K562 (cell line): ENCODE results near the gene MMRN2. TPM values are rescaled to one million over a fixed set of nuclear protein-coding genes. Genes with fewer than 3 reads are reported as not detected.

Source experiments
- ARID2 ChIP-seq: fragments of 450-650 bp; IDR thresholded peaks from 2 replicates; pipeline ENCODE4 v1.6.1; 2017; ENCODE audit warnings: antibody characterized with exemption, mild to moderate bottlenecking
- DPF2 ChIP-seq: fragments of 450-650 bp; IDR thresholded peaks from 2 replicates; pipeline ENCODE4 v1.6.1; 2016
- MGA ChIP-seq: fragments of 450-650 bp; IDR thresholded peaks from 2 replicates; pipeline ENCODE4 v1.6.1; 2016; ENCODE audit warnings: mild to moderate bottlenecking, moderate library complexity
- NCOA2 ChIP-seq, 2 experiments: fragments of 450-650 bp; IDR thresholded peaks; 2 replicates each; pipeline ENCODE4 v1.6.1; 2018; ENCODE audit warnings: mild to moderate bottlenecking in 2 of 2, moderate library complexity in 1 of 2; ENCODE audit not compliant: partially characterized antibody in 2 of 2
- NFRKB ChIP-seq: fragments of 450-650 bp; IDR thresholded peaks from 2 replicates; pipeline ENCODE4 v1.6.1; 2016; ENCODE audit warnings: low read depth
- NFYB ChIP-seq: IDR thresholded peaks from 2 replicates; pipeline ENCODE4 v1.6.1; 2011; ENCODE audit warnings: mild to moderate bottlenecking, moderate library complexity; ENCODE audit not compliant: insufficient read length; ENCODE audit errors: extremely low read depth
- PHB ChIP-seq: fragments of 250-450 bp; sonication (Bioruptor Pico); IDR thresholded peaks from 2 replicates; pipeline ENCODE4 v1.5.0; 2021
- POLR2AphosphoS2 ChIP-seq: IDR thresholded peaks from 2 replicates; pipeline ENCODE4 v1.6.1; 2012; ENCODE audit warnings: low read length, improper control_type of control experiment
- POU5F1 ChIP-seq: fragments of 150-350 bp; IDR thresholded peaks from 2 replicates; pipeline ENCODE4 v1.6.1; 2014; ENCODE audit warnings: borderline replicate concordance, low read length, low read depth, mild to moderate bottlenecking; ENCODE audit not compliant: partially characterized antibody
- SPI1 ChIP-seq: IDR thresholded peaks from 2 replicates; pipeline ENCODE4 v1.6.1; 2011; ENCODE audit warnings: low read depth, low read length, control low read depth, borderline replicate concordance
- TCF15 ChIP-seq: fragments of 250-450 bp; sonication (Bioruptor Pico); IDR thresholded peaks from 2 replicates; pipeline ENCODE4 v1.8.0; 2022; ENCODE audit warnings: moderate library complexity, mild to moderate bottlenecking, inconsistent platforms
- TCF3 ChIP-seq: sonication (generic); formaldehyde crosslinking; IDR thresholded peaks from 2 replicates; pipeline ENCODE4 v1.4.0; 2020; ENCODE audit warnings: mild to moderate bottlenecking, missing genetic modification reagents
- TEAD2 ChIP-seq: fragments of 450-650 bp; IDR thresholded peaks from 2 replicates; pipeline ENCODE4 v1.6.1; 2016; ENCODE audit warnings: missing genetic modification characterization, control low read depth, missing compliant biosample characterization
- ZFP1 ChIP-seq: fragments of 450-650 bp; formaldehyde crosslinking; IDR thresholded peaks from 2 replicates; pipeline ENCODE4 v1.4.0; 2020; ENCODE audit warnings: mild to moderate bottlenecking, mixed read lengths
- ZNF639 ChIP-seq, 2 experiments: fragments of 200-800 bp in 1 of 2; sonication (Bioruptor generic) in 1 of 2; sonication (generic) in 1 of 2; formaldehyde crosslinking in 1 of 2; IDR thresholded peaks in 1 of 2; conservative IDR thresholded peaks in 1 of 2; 2 replicates each; pipeline versions ENCODE4 v1.5.0 to v1.6.1; 2016 to 2020; ENCODE audit warnings: missing compliant biosample characterization in 1 of 2, missing genetic modification characterization in 1 of 2, missing genetic modification reagents in 1 of 2
- ZZZ3 ChIP-seq: fragments of 450-650 bp; IDR thresholded peaks from 2 replicates; pipeline ENCODE4 v1.6.1; 2016; ENCODE audit warnings: antibody characterized with exemption, mild to moderate bottlenecking, moderate library complexity
- polyA plus RNA-seq, 8 experiments: library from polyadenylated mRNA; depleted of rRNA in 4 of 8; stranded (reverse) in 5 of 8; unstranded in 3 of 8; fragments of >200 nt; fragmentation: Nextera tagmentation in 2 of 8; fragmentation: Illumina TruSeq in 1 of 8; extraction: Ambion mirVana in 2 of 8; extraction: Trizol in 1 of 8; gene quantifications; 2 replicates each; pipeline versions ENCODE4 v1.2.1 to v1.2.3, GENCODE V29; 2011 to 2014; ENCODE audit warnings: inconsistent platforms in 1 of 8, missing spikeins in 1 of 8
- total RNA-seq, 7 experiments: library from RNA; depleted of rRNA in 6 of 7; stranded (reverse); fragments of >200 nt in 6 of 7; fragmentation: Illumina TruSeq in 2 of 7; extraction: Trizol in 2 of 7; gene quantifications; 2 replicates each; pipeline versions ENCODE4 v1.2.1 to v1.2.3, GENCODE V29; 2011 to 2021; ENCODE audit warnings: low replicate concordance in 1 of 7

The MMRN2 gene
- total and polyA plus RNA-seq, 9 of the 15 experiments (the other 6 are each of a cell fraction or from before 2014, with no cell fraction given) = 0.07 to 2.0 (median 1.2) TPM

- peak; percentile 52 for TF ChIP-seq MGA
- TF ChIP-seq POLR2AphosphoS2 = no peak
- no peak for TF ChIP-seq NFYB
- TF ChIP-seq ZFP1 = no peak
- TF ChIP-seq TEAD2 (tag) = no peak
- peak; percentile 71 for TF ChIP-seq SPI1
- no peak for TF ChIP-seq ZNF639 (CRISPR knock-in tag; conservative IDR thresholded peaks at IDR 0.05 in 1 of 2, IDR thresholded peaks at IDR 0.05 in 1 of 2)
- no peak for TF ChIP-seq PHB (CRISPR knock-in tag)
- TF ChIP-seq DPF2 = no peak
- TF ChIP-seq ZZZ3 = no peak
- TF ChIP-seq TCF3 (CRISPR knock-in tag) = no peak
- no peak for TF ChIP-seq TCF15 (CRISPR knock-in tag)
- TF ChIP-seq POU5F1 = no peak
- no peak for TF ChIP-seq ARID2
- no peak for TF ChIP-seq NCOA2 (IDR thresholded peaks at IDR 0.05; ENCODE audit: partially characterized antibody in 2 of 2)
- TF ChIP-seq NFRKB = no peak
Measured at GRCh38 chr10:86957471-86958115, at the start of gene MMRN2 (continued).
